ENCODE results near the gene COQ9. TPM values are rescaled to one million over a fixed set of nuclear protein-coding genes. Genes with fewer than 3 reads are reported as not detected.

Gene COQ9
- total RNA-seq, 8 experiments from 2014 or later, result 39.9 to 114 (median 54.3) TPM

DNA sequence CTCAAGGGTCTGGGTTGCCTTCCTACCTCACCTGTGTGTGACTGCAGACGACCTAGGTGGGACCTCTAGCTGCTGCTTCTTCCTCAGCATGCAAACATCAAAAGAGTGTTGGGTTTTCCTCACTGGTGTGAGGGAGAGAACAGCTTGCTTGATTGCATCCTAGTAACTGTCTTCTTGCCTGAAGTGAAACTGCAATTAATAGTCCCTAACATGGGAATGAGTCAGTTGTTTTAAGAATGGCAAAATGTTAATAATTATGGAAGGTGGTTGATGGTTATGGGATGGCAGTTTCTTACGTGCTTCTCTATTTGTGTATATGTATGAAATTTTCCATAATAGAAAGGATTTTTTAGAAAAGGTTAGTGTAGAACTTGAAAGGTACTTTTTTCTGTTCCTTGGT, 21.1 kb downstream of the COQ9 start:
- 33 to 100% (median 86%) methylated on average over 1 to 2 of the region's 2 CpGs; no CpG with 5 or more reads in 2 of the 10 experiments for WGBS, 10 experiments
- Histone ChIP-seq H3K27ac (no peak overlapping the region), H3K4me3 (no peak overlapping the region), H3K4me1 (replicated peaks in 1 of 2) (peaks cover 16 to 22% of the 10 kb centered on the region in 2 donors)
- no peak for ATAC-seq (replicated peaks in 6 of 8)
- in situ Hi-C loops (cut with MboI; ENCODE audit: low pct_unique_long_range_greater_than_20kb in 2 of 9, low sequenced_read_pairs in 9 of 9, unreplicated experiment in 9 of 9), result loop anchor here in 1 of 9 experiments (10.0 kb wide), 1 partner anchor 56 kb away; no protein-coding TSS in a partner anchor

DNA sequence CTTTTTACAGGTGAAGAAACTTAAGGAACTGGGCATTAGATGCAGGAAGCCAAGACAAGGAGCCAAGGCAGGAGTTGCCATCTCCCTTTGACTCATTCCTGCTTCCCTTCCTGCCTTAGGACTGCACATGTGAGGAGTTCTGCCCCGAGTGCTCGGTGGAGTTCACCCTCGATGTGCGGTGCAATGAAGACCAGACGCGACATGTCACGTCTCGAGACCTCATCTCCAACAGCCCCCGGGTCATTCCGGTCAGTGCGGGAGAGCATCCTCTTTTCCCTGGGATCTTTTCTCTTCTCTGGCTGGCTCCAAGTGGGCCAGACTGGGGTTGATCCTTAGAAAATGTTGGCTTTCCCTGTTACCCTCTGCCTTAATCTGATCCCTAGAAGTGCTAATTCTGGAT, 21.8 kb downstream of the COQ9 start:
- Histone ChIP-seq H3K4me1 (replicated peaks in 1 of 2) (peaks cover 13 to 18% of the 10 kb centered on the region in 2 donors), H3K4me3 (no peak overlapping the region), H3K27ac (no peak overlapping the region)
- 80 to 100% (median 92%) methylated on average over 1 to 11 of the region's 11 CpGs; no CpG with 5 or more reads in 6 of the 10 experiments for WGBS, 10 experiments
- no peak for ATAC-seq (replicated peaks in 6 of 8)
- in situ Hi-C loops (cut with MboI; ENCODE audit: low pct_unique_long_range_greater_than_20kb in 2 of 9, low sequenced_read_pairs in 9 of 9, unreplicated experiment in 9 of 9), result loop anchor here in 1 of 9 experiments (10.0 kb wide), 1 partner anchor 56 kb away; no protein-coding TSS in a partner anchor

DNA sequence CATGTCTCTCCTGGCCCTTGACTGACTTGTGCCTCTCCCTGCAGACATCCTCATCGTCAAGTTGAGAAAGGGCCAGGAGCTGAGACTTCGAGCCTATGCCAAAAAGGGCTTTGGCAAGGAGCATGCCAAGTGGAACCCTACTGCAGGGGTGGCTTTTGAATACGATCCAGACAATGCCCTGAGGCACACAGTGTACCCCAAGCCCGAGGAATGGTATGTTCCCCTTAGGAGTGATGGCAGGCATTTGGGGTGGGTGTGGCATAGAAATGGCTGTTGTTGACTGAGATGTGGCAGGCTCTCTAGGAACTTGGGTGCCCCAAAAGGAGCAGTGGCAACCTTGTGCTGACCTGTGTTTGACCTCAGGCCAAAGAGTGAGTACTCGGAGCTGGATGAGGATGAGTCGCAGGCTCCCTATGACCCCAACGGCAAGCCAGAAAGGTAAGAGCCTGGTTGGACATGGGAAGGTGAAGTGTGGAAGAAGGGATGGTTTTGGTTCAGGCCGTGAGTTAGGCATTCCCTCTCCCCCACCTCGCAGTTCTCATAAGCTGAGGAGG, 22.7 kb downstream of the COQ9 start:
- 40 to 100% (median 74%) methylated on average over 1 to 3 of the region's 9 CpGs; no CpG with 5 or more reads in 7 of the 10 experiments for WGBS, 10 experiments
- no peak overlapping the region for H3K27ac ChIP-seq

GRCh38 chr16:57470711-57471110, 23.4 kb downstream of the COQ9 start:
- no peak overlapping the region for H3K27ac ChIP-seq
- ATAC-seq (replicated peaks in 6 of 8), result peak in 1 of 8 experiments; percentile 25

More for the DNA sequence above, 22.7 kb downstream of the COQ9 start:
- in situ Hi-C loops (cut with MboI; ENCODE audit: low pct_unique_long_range_greater_than_20kb in 2 of 9, low sequenced_read_pairs in 9 of 9, unreplicated experiment in 9 of 9), result loop anchor here in 1 of 9 experiments (10.0 kb wide), 1 partner anchor 55 kb away; no protein-coding TSS in a partner anchor
- Histone ChIP-seq H3K4me3 (no peak overlapping the region), H3K4me1 (replicated peaks in 1 of 2) (peaks cover 13 to 18% of the 10 kb centered on the region in 2 donors)
- ATAC-seq (replicated peaks in 6 of 8), result peak in 1 of 8 experiments; percentile 46

GRCh38 chr16:57471209-57471608, 23.9 kb downstream of the COQ9 start:
- in situ Hi-C loops (cut with MboI; ENCODE audit: low pct_unique_long_range_greater_than_20kb in 2 of 9, low sequenced_read_pairs in 9 of 9, unreplicated experiment in 9 of 9), result no loop called here
- 83 to 100% (median 100%) methylated on average over 1 of the region's 1 CpG; no CpG with 5 or more reads in 7 of the 10 experiments for WGBS, 10 experiments
- H3K4me3 ChIP-seq, result no peak overlapping the region
- no peak overlapping the region for H3K27ac ChIP-seq
- H3K4me1 ChIP-seq (replicated peaks in 1 of 2), result peaks cover 13 to 22% of the 10 kb centered on the region in 2 donors
- ATAC-seq (replicated peaks in 6 of 8), result no peak

More at GRCh38 chr16:57470711-57471110, 23.4 kb downstream of the COQ9 start:
- in situ Hi-C loops (cut with MboI; ENCODE audit: low pct_unique_long_range_greater_than_20kb in 2 of 9, low sequenced_read_pairs in 9 of 9, unreplicated experiment in 9 of 9), result no loop called here
- 20 to 100% (median 70%) methylated on average over 1 to 4 of the region's 6 CpGs; no CpG with 5 or more reads in 4 of the 10 experiments for WGBS, 10 experiments
- no peak overlapping the region for H3K4me3 ChIP-seq
- H3K4me1 ChIP-seq (replicated peaks in 1 of 2), result peaks cover 13 to 18% of the 10 kb centered on the region in 2 donors

- peak in 5 of 8 experiments; percentile 18 to 61 (median 37) for ATAC-seq (replicated peaks in 6 of 8)
- Histone ChIP-seq H3K4me3 (no peak overlapping the region), H3K4me1 (replicated peaks in 1 of 2) (peaks cover 16 to 24% of the 10 kb centered on the region in 2 donors), H3K27ac (peak overlapping the region; percentile 22 to 31)
- in situ Hi-C loops (cut with MboI; ENCODE audit: low pct_unique_long_range_greater_than_20kb in 2 of 9, low sequenced_read_pairs in 9 of 9, unreplicated experiment in 9 of 9), result no loop called here
- 0 to 85% (median 40%) methylated on average over 1 to 8 of the region's 10 CpGs; no CpG with 5 or more reads in 1 of the 10 experiments for WGBS, 10 experiments
Observed at GRCh38 chr16:57471852-57472664, 24.8 kb downstream of the COQ9 start.

GRCh38 chr16:57472665-57473060, 25.4 kb downstream of the COQ9 start:
- in situ Hi-C loops (cut with MboI; ENCODE audit: low pct_unique_long_range_greater_than_20kb in 2 of 9, low sequenced_read_pairs in 9 of 9, unreplicated experiment in 9 of 9), result no loop called here
- ATAC-seq (replicated peaks in 6 of 8), result peak in 1 of 8 experiments; percentile 5
- Histone ChIP-seq H3K4me3 (no peak overlapping the region), H3K27ac (peak overlapping the region; percentile 22 to 31), H3K4me1 (replicated peaks in 1 of 2) (peaks cover 22 to 30% of the 10 kb centered on the region in 2 donors)
- WGBS, 10 experiments, result 56 to 100% (median 74%) methylated on average over 1 to 3 of the region's 4 CpGs; no CpG with 5 or more reads in 5 of the 10 experiments

DNA sequence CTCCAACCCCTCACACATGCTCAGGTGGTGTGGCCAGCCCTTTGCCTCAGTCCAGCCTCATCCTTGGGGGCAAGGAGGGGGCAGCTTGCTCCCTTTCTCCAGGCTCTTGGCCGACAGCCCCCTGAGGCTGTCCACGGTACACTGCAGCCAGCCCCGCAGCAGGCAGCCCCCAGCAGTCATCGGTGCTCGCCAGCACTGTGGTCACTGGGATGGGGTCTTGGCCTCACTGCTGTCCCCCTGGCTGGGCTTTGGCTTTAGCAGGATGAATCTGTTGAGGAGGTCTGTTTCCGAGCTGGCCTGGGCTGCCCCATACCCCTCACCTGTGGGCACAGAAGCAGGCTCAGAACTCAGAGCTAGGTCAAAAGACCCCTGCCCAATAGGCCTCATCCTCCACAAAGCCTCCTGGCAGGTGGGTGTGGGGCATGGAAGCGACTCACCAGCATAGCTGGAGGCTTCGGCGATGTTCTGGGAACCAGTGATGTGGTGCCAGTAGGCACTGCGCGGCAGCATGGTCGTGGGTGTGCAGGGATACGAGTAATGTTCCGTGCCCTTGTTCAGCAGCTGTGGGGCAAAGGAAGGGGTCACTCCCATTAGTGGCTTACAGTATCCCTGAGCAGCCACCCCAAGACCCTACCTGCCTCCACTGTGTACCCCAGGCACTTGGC, 26.0 kb downstream of the COQ9 start:
- no peak for ATAC-seq (replicated peaks in 6 of 8)
- H3K4me1 ChIP-seq (replicated peaks in 1 of 2), result peaks cover 28 to 37% of the 10 kb centered on the region in 2 donors
- no peak overlapping the region for H3K27ac ChIP-seq
- H3K4me3 ChIP-seq, result no peak overlapping the region
- WGBS, 10 experiments, result 47 to 100% (median 100%) methylated on average over 1 to 8 of the region's 14 CpGs; no CpG with 5 or more reads in 5 of the 10 experiments
- in situ Hi-C loops (cut with MboI; ENCODE audit: low pct_unique_long_range_greater_than_20kb in 2 of 9, low sequenced_read_pairs in 9 of 9, unreplicated experiment in 9 of 9), result no loop called here

DNA sequence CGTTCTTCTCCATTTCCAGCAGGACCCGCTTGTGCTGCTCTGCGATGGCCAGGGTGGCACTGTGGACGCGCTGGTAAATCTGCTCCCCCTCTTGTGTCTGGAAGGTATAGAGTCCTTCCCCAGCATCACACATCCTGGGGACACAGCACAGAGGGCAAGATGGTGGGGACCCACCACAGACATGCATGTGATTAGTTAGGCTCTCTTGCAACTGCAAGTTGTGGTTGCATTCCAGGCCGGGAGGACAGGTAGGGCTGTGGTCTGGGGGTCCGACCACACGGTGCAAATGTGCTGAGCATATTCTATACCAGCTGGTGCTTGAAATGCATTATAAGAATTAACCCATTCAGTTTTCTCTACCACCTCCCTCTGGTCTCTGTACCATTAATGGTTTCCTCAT, 26.6 kb downstream of the COQ9 start:
- 25 to 100% (median 88%) methylated on average over 1 to 3 of the region's 8 CpGs; no CpG with 5 or more reads in 5 of the 10 experiments for WGBS, 10 experiments
- Histone ChIP-seq H3K4me3 (no peak overlapping the region), H3K27ac (no peak overlapping the region), H3K4me1 (replicated peaks in 1 of 2) (peaks cover 34 to 43% of the 10 kb centered on the region in 2 donors)
- in situ Hi-C loops (cut with MboI; ENCODE audit: low pct_unique_long_range_greater_than_20kb in 2 of 9, low sequenced_read_pairs in 9 of 9, unreplicated experiment in 9 of 9), result no loop called here
- ATAC-seq (replicated peaks in 6 of 8), result no peak

GRCh38 chr16:57474671-57475661, 27.7 kb downstream of the COQ9 start:
- ATAC-seq (replicated peaks in 6 of 8), result no peak
- H3K4me1 ChIP-seq (replicated peaks in 1 of 2), result peaks cover 43 to 53% of the 10 kb centered on the region in 2 donors
- in situ Hi-C loops (cut with MboI; ENCODE audit: low pct_unique_long_range_greater_than_20kb in 2 of 9, low sequenced_read_pairs in 9 of 9, unreplicated experiment in 9 of 9), result no loop called here
- WGBS, 10 experiments, result 90 to 100% (median 93%) methylated on average over 3 of the region's 30 CpGs; no CpG with 5 or more reads in 7 of the 10 experiments
- no peak overlapping the region for H3K4me3 ChIP-seq
- H3K27ac ChIP-seq, result no peak overlapping the region

DNA sequence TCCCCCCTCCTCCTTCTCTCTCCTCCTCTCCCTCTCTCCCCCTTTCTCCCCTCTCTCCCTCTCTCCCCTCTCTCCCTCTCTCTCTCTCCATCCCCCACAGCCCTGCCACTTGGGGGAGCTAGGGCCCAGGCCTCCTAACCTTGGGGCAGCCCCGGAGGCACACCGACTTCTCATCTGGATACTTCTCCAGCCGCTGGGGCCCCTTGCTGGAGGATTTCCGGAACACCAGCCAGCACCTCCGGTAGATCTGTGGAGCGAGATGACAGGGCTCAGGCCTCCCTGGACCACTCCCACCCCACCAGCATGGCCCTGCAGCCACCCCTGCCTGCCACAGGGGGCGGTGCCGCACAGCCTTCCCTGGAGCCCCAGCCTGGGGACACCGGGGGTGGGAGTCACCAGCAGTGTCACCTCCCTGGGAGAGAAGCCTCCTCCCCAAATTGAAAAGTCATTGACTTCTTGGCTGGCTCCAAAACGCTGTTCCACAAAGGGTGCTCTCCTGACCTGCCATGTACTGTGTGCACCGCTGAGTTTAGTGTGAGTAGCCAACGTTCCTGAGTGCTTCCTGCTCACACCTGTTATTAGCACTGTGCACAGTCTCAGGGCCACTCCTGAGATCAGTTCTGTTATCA, 28.5 kb downstream of the COQ9 start:
- H3K27ac ChIP-seq, result no peak overlapping the region
- ATAC-seq (replicated peaks in 6 of 8), result peak; percentile 5 to 72 (median 58)
- no peak overlapping the region for H3K4me3 ChIP-seq
- in situ Hi-C loops (cut with MboI; ENCODE audit: low pct_unique_long_range_greater_than_20kb in 2 of 9, low sequenced_read_pairs in 9 of 9, unreplicated experiment in 9 of 9), result no loop called here
- peaks cover 48 to 54% of the 10 kb centered on the region in 2 donors for H3K4me1 ChIP-seq (replicated peaks in 1 of 2)
- WGBS, 10 experiments, result 45% methylated on average over 2 of the region's 12 CpGs; no CpG with 5 or more reads in 9 of the 10 experiments

Measured in motor neuron (in vitro differentiated cells).